G401 (cell line): ENCODE results near the gene IGF1. TPM values are rescaled to one million over a fixed set of nuclear protein-coding genes. Genes with fewer than 3 reads are reported as not detected.

Experiments
- DNase-seq: peaks from one replicate; pipeline ENCODE4 v3.0.0-alpha.2; 2015; ENCODE audit warnings: low spot score
- in situ Hi-C: cut with HindIII; loops from 2 replicates; pipeline ENCODE4 v1.10.0; 2016; ENCODE audit warnings: low sequenced_read_pairs, mixed read lengths
- total RNA-seq: library from RNA; depleted of rRNA; stranded (reverse); fragments of >200 nt; shearing (Covaris generic); gene quantifications from 2 replicates; pipeline ENCODE4 v1.2.3, GENCODE V29; 2014

Gene IGF1
- total RNA-seq, 1 experiment from 2014 or later: not detected

DNA sequence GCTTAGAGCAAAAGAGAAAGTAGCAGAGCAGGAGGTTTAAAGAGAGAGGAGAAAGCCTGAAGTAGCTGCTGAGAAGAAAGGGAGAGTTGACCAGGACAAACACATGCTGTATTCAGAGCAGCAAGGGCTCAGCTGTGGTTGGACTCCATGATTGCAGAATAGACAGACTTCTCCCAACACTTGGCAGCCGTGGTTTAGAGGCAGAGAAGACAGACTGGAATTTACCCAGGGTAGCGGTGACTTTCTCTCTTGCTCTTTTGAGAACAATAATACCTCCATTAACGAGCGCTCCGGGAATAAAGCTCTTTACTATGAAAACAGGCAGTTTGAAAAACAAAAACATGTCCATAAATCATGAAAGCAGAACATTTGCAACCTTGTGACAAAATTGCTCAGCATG lies 21.4 kb upstream of the IGF1 start:
- no peak for DNase-seq
- in situ Hi-C loops: no loop called here

DNA sequence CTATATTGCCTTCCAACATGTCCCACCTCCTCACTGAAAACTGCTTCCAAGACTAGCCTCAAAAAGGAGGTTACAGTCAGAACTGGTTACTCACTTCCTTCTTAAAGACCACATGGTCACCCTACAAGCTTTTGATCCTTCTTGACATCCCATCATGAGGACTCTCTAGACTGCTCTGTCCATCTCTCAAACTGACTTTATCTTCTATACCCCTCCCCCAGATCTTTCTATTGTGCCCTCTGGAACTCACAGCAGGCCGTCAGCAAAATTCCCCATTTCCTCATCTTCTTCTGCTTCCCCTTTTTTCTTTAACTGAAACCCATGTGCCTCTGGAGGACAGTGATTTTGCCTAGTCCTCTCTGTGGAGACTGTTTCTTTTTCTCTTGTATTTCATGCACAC lies 18.1 kb upstream of the IGF1 start:
- in situ Hi-C loops: no loop called here
- no peak for DNase-seq

DNA sequence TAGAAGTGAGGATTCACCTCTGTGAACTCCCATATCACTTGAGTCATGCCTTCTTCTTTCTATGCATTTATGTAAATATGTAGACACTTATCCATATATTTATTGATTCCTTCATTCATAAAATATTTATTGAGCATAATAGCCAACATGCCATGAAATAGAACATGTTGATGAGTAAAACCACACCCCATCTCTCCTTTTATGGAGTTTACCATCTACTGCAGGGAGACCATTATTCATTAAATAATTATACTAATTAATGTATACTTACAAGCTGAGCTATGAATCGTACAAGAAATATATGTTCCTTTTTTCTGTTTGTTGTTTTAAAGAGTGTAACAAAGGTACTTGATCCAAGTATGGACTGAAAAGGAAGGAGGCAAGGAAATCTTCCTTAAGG lies 17.4 kb upstream of the IGF1 start:
- in situ Hi-C loops: no loop called here
- DNase-seq: no peak

GRCh38 chr12:102496591-102496990 lies 16.2 kb upstream of the IGF1 start:
- in situ Hi-C loops: no loop called here
- DNase-seq: no peak

DNA sequence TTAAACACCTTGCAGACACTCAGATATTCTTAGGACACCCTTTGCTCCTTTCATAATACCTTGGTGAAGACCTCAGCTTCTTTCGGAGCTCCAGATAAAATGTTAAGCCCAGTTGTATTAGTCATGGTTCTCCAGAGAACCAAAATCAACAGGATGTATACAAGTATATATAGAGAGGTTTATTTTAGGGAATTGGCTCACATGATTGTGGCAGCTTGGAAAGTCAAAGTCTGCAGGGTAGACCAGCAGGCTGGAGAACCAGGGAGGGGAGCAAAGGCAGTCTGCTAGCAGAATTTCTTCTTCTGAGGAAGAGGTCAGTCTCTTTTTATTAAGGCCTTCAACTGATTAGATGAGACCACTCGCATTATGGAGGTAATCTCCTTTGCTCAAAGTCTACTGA lies 6.9 kb upstream of the IGF1 start:
- in situ Hi-C loops: no loop called here

GRCh38 chr12:102486153-102486552 lies 5.8 kb upstream of the IGF1 start:
- in situ Hi-C loops: no loop called here
- no peak for DNase-seq

More for the DNA sequence above, 6.9 kb upstream of the IGF1 start:
- no peak for DNase-seq

DNA sequence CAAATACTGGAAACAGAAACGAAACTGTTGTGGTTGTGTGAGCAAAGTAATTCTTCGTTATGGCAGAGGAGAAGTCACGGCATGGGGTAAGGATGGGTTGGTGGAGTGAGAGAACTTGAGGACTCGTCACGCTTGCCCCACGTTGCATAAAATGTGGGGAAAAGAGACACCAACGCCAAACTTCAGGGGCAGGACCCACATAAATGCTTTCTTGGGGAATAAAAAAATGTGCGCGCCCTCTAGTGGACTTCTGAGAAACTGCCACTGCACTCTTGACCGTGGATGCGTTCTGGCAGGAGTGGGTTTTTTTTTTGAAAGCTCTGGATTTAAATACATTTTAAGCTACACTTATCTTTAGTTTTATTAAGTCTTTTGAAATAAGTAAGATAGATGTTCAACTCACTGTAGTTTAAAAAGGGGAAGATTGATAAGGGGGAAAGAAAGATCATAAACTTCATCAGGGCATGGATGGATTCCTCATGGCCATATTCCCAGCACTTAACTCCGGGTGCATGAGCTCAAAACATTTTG lies 4.1 kb upstream of the IGF1 start:
- DNase-seq: peak; percentile 54
- in situ Hi-C loops: no loop called here

DNA sequence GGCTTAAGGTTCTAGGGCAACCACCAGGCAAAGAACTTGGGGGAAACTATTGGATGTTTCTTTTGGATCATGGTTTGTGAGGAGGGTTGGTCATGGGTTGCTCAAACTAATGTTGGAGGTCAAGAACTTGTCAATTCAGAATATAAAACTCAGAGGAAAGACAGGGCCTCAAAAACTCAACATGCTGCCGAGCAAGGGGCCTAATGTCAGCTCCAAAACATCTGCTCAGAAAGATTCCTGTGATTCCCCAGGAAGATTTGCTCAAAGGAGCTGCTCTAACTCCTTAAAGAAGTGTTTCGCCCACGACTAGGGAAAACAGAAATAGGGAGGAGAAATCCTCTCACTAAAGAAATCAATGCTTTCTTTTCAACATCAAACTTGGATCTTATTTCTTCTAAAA lies 3.7 kb upstream of the IGF1 start:
- no peak for DNase-seq
- in situ Hi-C loops: no loop called here

GRCh38 chr12:102483466-102483865 lies 3.1 kb upstream of the IGF1 start:
- DNase-seq: no peak
- in situ Hi-C loops: no loop called here

- in situ Hi-C loops: no loop called here
- DNase-seq: no peak
These were observed 1.5 kb upstream of the IGF1 start for GRCh38 chr12:102481705-102482425.

DNA sequence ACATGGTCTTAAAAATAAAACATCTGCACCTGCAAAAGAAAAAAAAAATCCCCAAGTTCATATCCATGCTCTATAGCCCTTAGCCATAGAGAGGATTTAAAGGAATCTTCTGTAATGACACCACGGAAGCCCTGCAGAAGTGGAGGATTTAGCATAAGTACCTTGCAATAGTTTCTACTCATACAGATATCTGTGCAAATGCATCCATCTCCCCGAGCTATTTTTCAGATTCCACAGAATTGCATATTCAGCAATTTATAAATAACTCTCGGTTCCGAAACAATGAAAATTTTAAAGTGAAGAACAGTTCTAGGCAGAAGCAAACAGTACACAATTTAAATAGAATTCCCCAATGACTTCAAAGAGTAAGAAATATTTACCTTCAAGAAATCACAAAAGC lies 424 bp downstream of the IGF1 start:
- in situ Hi-C loops: no loop called here
- no peak for DNase-seq

DNA sequence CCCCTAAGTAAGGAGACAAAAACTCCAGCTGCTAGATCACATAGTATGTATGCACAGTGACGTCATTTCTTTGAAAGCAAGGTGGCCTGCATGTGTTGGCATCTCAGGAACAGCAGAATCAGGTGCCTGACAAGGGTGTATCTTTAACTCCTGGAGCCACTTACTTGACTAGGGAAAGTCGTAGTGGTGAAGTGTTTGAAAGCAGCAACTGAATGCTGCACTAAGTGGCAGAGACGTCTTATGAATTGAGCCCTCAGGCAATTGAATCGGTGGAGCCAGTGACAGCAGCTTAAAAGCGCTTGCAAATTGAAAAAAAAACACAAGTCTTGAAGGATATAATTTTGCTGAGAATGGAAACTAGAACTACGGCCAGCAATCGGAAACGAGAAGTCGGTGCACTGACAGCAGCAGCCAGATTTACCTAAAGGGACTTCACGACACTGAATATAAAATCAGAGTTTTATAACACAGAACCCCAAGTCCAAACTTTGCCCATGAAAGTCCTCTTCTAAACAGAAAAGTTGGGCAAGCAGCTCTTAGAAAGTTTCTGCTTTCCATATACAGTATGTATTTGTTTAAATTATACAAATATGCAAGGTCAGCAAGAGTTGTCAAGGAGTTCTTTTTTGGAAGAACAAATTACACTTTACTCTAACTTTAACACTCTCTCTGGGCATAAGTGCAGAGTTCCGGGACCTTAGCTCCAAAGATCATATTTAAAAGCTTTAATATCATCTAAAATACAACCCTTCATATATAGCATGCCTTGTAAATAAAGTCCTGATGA lies 1.1 kb downstream of the IGF1 start:
- in situ Hi-C loops: no loop called here
- DNase-seq: no peak

GRCh38 chr12:102478405-102479098 lies 1.8 kb downstream of the IGF1 start:
- in situ Hi-C loops: no loop called here
- no peak for DNase-seq

GRCh38 chr12:102475355-102475754 lies 5.0 kb downstream of the IGF1 start:
- no peak for DNase-seq
- in situ Hi-C loops: no loop called here

- DNase-seq: no peak
- in situ Hi-C loops: no loop called here
These were observed 5.8 kb downstream of the IGF1 start for GRCh38 chr12:102474438-102475064.

DNA sequence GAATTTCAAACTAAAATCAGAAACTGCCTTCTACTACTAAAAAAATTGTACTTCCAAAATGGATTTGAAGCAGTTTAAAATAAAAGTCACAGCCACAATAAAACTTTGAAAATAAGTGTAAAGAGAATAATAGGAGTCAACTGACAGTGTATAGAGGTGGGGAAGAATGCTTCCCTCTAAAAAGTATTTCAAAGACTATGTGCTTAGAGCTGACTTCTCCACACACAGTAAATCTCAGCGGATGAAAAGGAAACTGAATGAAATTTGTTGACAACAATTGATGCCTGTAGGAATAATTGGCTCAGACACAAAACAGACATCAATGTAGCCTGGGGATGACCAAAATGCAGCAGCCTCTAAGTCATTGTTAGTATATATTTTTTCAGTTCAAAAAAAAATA lies 7.9 kb downstream of the IGF1 start:
- DNase-seq: no peak
- in situ Hi-C loops: no loop called here

- no peak for DNase-seq
- in situ Hi-C loops: no loop called here
These were observed 8.8 kb downstream of the IGF1 start for GRCh38 chr12:102471556-102471955.

DNA sequence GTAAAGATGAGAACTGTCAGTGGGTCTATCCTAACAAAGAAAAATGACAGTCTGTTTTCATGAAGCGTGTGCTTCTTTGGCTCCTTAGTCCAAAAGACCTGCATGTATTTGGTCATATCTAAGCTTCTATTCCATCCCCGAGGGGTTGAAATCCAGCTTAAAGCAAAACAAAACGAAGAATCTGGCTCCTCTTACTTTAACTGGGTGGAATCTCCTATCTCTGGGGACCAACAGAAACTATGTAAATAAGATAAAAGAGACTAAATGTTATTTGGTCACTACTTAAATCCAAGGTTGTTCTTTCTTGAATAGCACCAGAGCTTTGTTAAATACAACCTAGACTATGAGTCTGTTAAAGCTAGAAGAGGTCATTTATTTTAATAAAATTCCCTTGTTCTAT lies 9.4 kb downstream of the IGF1 start:
- in situ Hi-C loops: no loop called here
- no peak for DNase-seq

GRCh38 chr12:102468261-102468915 lies 12.0 kb downstream of the IGF1 start:
- in situ Hi-C loops: no loop called here
- DNase-seq: no peak
